Activated CD8-positive, alpha-beta T cell treated with anti-CD3 and anti-CD28 coated beads for 36 hours (primary cell): ENCODE data around the gene ZSCAN31. TPM values are rescaled to one million over a fixed set of nuclear protein-coding genes. Genes with fewer than 3 reads are reported as not detected.
A peak's percentile ranks its signal among the peaks of the same experiment; 100 is the strongest.
"Not testable (repeated sequence)": the region's sequence is repeated elsewhere in the genome, so short reads cannot be mapped to it uniquely, and the experiment has no call there.

Experiments used
- ATAC-seq: fragments of 200-7000 bp; cut with Tn5 transposase; one replicate; pipeline ENCODE4 v1.10.0; 2021; ENCODE audit warnings: mild to moderate bottlenecking, moderate library complexity
- CTCF ChIA-PET: fragments of 350-600 bp; sonication (Branson Sonifier 250); formaldehyde crosslinking; loops from one replicate; lab custom pipeline; 2021; ENCODE audit warnings: antibody characterized with exemption; lab: Charles Lee
- POLR2A ChIA-PET: fragments of 350-600 bp; sonication (Branson Sonifier 250); formaldehyde crosslinking; loops from one replicate; lab custom pipeline; 2021; ENCODE audit warnings: antibody characterized with exemption; lab: Charles Lee
- DNase-seq: peaks from one replicate; pipeline ENCODE4 v3.0.0-alpha.2; 2020
- H3K27ac Mint-ChIP-seq: one replicate; pipeline ENCODE4 v1.8.0; 2021; ENCODE audit warnings: mild to moderate bottlenecking, mixed read lengths
- H3K27me3 Mint-ChIP-seq: one replicate; pipeline ENCODE4 v1.8.0; 2021; ENCODE audit warnings: mixed read lengths
- H3K36me3 Mint-ChIP-seq: one replicate; pipeline ENCODE4 v1.8.0; 2021; ENCODE audit warnings: low read depth, mixed read lengths
- H3K4me1 Mint-ChIP-seq: one replicate; pipeline ENCODE4 v1.8.0; 2021; ENCODE audit warnings: low read depth, mixed read lengths
- H3K4me3 Mint-ChIP-seq: one replicate; pipeline ENCODE4 v1.8.0; 2021; ENCODE audit warnings: mild to moderate bottlenecking, moderate library complexity, mixed read lengths
- H3K9me3 Mint-ChIP-seq: one replicate; pipeline ENCODE4 v1.8.0; 2021; ENCODE audit warnings: mixed read lengths
- intact Hi-C: fragments of 100-400 bp; cut with micrococcal nuclease; formaldehyde crosslinking; loops from one replicate; pipeline ENCODE4 v1.10.0; 2022
- total RNA-seq, 2 experiments: library from RNA; stranded (reverse); gene quantifications; one replicate each; pipeline ENCODE4 v1.2.3, GENCODE V29; 2021
- TF ChIP-seq, protein P1 (sequence below): fragments of 200-600 bp; IDR thresholded peaks from one replicate; pipeline ENCODE4 v1.8.0; 2022; ENCODE audit warnings: antibody characterized with exemption, mild to moderate bottlenecking

ZSCAN31 gene
- total RNA-seq, 2 experiments from 2014 or later: 1.6 to 2.0 TPM

DNA sequence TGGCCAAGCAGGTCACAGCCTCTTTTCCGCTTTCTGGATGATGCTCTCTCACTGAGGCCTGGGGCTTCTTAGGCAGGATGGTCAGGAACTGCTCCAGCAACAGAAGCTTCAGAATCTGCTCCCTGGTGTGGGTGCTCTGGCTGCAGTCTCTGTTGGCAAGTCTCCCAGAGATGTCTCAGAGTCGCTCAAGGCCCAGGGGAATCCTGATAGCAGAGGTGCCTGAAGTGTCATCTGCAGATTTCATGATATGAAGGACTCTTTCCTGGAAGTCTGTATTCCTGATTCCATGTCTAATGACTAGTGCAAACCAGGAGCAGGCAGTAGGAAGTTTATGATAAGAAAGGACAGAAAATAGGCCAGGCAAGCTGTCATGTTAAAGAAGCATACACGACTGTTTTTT lies 20.3 kb downstream of the ZSCAN31 start:
- Mint-ChIP-seq H3K36me3 (no peaks in the 10 kb centered on the region), H3K4me3 (no peak overlapping the region), H3K27ac (no peak overlapping the region), H3K9me3 (no peaks in the 10 kb centered on the region), H3K27me3 (no peaks in the 10 kb centered on the region), H3K4me1 (no peaks in the 10 kb centered on the region)
- TF ChIP-seq, protein P1, sequence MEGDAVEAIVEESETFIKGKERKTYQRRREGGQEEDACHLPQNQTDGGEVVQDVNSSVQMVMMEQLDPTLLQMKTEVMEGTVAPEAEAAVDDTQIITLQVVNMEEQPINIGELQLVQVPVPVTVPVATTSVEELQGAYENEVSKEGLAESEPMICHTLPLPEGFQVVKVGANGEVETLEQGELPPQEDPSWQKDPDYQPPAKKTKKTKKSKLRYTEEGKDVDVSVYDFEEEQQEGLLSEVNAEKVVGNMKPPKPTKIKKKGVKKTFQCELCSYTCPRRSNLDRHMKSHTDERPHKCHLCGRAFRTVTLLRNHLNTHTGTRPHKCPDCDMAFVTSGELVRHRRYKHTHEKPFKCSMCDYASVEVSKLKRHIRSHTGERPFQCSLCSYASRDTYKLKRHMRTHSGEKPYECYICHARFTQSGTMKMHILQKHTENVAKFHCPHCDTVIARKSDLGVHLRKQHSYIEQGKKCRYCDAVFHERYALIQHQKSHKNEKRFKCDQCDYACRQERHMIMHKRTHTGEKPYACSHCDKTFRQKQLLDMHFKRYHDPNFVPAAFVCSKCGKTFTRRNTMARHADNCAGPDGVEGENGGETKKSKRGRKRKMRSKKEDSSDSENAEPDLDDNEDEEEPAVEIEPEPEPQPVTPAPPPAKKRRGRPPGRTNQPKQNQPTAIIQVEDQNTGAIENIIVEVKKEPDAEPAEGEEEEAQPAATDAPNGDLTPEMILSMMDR: no peak
- DNase-seq (no peak), ATAC-seq (no peak)
- ChIA-PET CTCF (interaction anchor here (1.1 kb wide), 1 partner anchor 41 kb away, joined by 3 read pairs; no protein-coding TSS in a partner anchor), POLR2A (no interaction called here)
- intact Hi-C loops: no loop called here

DNA sequence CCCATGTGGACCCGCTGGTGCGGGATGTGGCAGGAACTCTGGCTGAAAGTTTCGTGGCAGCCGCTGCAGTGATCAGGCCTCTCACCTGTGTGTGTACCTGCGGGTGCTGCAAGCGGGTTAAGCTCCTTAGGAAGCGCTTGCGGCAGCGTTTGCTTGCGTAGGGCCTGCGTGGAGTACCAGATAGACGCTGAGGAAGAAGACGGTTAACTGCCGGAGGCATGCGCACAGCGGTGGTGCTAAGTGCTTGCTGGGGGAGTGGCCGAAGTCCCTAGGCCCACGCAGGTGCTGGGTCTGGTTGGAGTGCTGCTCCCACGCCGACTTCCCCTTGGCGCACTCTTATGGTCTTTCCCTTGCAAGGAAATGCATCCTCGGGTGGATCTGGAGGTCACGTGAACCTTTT lies 23.0 kb downstream of the ZSCAN31 start:
- ChIA-PET POLR2A (no interaction called here), CTCF (no interaction called here)
- ATAC-seq: no peak
- Mint-ChIP-seq H3K27me3 (peaks cover 3% of the 10 kb centered on the region), H3K36me3 (no peaks in the 10 kb centered on the region), H3K4me3 (no peak overlapping the region), H3K27ac (no peak overlapping the region), H3K9me3 (no peaks in the 10 kb centered on the region), H3K4me1 (no peaks in the 10 kb centered on the region)
- intact Hi-C loops: no loop called here
- no peak for DNase-seq
- TF ChIP-seq, protein P1: no peak

DNA sequence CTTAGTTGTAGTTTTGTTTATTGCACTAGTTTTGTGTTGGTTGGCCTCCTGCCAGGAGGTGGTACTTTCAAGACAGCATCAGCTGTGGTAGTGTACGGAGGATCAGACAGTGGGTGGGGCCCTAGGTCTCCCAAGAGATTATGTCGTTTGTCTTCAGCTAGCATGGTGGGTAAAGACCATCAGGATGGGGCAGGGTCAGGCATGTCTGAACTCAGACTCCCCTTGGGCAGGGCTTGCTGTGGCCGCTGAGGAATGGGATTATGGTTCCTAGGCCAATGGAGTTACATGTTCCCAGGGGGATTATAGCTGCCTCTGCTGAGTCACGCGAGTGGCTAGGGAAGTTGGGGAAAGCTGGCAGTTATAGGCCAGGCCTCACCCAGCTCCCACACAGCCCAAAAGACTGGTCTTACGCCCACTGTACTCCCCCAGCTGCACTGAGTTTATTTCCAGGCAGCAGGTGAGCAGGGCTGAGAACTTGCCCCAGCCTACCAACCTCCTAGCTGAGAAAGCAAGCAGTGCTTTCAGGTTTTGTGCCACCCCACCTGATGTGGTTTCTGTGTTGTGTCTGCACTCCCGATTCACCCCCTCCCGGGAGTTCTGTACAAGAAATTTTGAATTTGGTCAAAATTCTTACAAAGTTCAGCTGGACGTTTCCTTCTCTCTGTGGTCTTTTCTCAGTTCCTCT lies 24.7 kb downstream of the ZSCAN31 start:
- TF ChIP-seq, protein P1: no peak
- DNase-seq (no peak), ATAC-seq (no peak)
- Mint-ChIP-seq H3K4me1 (no peaks in the 10 kb centered on the region), H3K27ac (no peak overlapping the region), H3K9me3 (no peaks in the 10 kb centered on the region), H3K4me3 (no peak overlapping the region), H3K36me3 (no peaks in the 10 kb centered on the region), H3K27me3 (peaks cover 3% of the 10 kb centered on the region)
- intact Hi-C loops: no loop called here
- ChIA-PET CTCF (no interaction called here), POLR2A (no interaction called here)

DNA sequence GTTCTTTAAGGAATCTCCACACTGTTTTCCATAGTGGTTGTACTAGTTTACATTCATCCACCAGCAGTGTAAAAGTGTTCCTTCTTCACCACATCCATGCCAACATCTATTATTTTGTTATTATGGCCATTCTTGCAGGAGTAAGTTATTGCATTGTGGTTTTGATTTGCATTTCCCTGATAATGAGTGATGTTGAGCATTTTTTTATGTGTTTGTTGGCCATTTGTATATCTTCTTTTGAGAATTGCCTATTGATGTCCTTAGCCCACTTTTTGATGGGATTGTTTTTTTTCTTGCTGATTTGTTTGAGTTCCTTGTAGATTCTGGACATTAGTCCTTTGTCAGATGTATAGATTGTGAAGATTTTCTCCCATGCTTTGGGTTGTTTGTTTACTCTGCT lies 29.6 kb downstream of the ZSCAN31 start:
- POLR2A ChIA-PET, ATAC-seq, DNase-seq, H3K27ac Mint-ChIP-seq, intact Hi-C loops, H3K27me3 Mint-ChIP-seq, H3K9me3 Mint-ChIP-seq, CTCF ChIA-PET, H3K4me3 Mint-ChIP-seq, H3K36me3 Mint-ChIP-seq: not testable (repeated sequence)
- peaks cover 15% of the 10 kb centered on the region for H3K4me1 Mint-ChIP-seq

DNA sequence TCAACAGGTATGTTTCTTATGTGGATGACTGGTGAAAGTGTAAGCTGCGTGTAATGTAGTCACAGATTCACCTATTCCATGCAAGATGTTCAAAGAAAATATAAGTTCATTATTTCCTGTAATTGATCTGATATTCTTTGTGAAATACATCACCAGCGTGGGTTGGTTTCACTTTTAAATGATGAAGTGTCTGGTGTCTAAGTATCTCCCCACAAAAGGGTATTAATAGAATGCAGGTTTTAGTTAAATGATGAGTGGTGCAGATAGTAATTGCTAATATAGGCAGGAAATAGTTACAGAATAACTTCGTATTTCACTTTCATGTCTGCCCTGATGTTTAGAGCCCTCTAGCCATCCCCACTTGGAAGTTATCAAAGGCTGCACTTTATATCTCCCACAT lies 32.4 kb downstream of the ZSCAN31 start:
- Mint-ChIP-seq H3K36me3 (peaks cover 12% of the 10 kb centered on the region), H3K27me3 (no peaks in the 10 kb centered on the region), H3K4me3 (no peak overlapping the region), H3K27ac (peak overlapping the region; percentile 82), H3K9me3 (no peaks in the 10 kb centered on the region), H3K4me1 (peaks cover 15% of the 10 kb centered on the region)
- DNase-seq: no peak
- intact Hi-C loops: no loop called here
- ChIA-PET CTCF (interaction anchor here (1.8 kb wide), 1 partner anchor 52 kb away, joined by 6 read pairs; no protein-coding TSS in a partner anchor), POLR2A (interaction anchor here (1.0 kb wide), 1 partner anchor 10 kb away, joined by 3 read pairs; no protein-coding TSS in a partner anchor)
- ATAC-seq: peak; percentile 65
- TF ChIP-seq, protein P1: no peak
